A549 (cell line): ENCODE measurements around the gene FCSK. TPM values are rescaled to one million over a fixed set of nuclear protein-coding genes. Genes with fewer than 3 reads are reported as not detected.
A peak's percentile ranks its signal among the peaks of the same experiment; 100 is the strongest.
"Not testable (repeated sequence)": the region's sequence is repeated elsewhere in the genome, so short reads cannot be mapped to it uniquely, and the experiment has no call there.

Experiments
- ATAC-seq, 2 experiments: fragments of 200-7000 bp in 1 of 2; fragments of >200 bp in 1 of 2; cut with Nextera tagmentation in 1 of 2; cut with Tn5 transposase in 1 of 2; 3 replicates each; pipeline versions ENCODE4 v1.8.0 to v1.9.1; 2018 to 2020; ENCODE audit warnings: mild to moderate bottlenecking in 1 of 2, moderate library complexity in 1 of 2
- CTCF ChIA-PET: fragments of 300-600 bp; sonication (Branson Sonifier 250); formaldehyde crosslinking; extraction: SDS; loops from one replicate; lab custom pipeline; 2021; ENCODE audit warnings: antibody characterized with exemption, inconsistent platforms; lab: Yijun Ruan, JAX
- POLR2A ChIA-PET: fragments of 350-600 bp; formaldehyde crosslinking; extraction: SDS; loops from one replicate; lab custom pipeline; 2021; ENCODE audit warnings: antibody characterized with exemption, inconsistent platforms; lab: Yijun Ruan, JAX
- DNase-seq, 2 experiments: peaks; one replicate each; pipeline versions ENCODE4 v3.0.0 to v3.0.0-alpha.2; 2011 to 2016; ENCODE audit warnings: low read depth in 1 of 2, low spot score in 1 of 2
- FAIRE-seq: peaks from 2 replicates; lab custom pipeline; 2011; peaks lifted over from hg19 to GRCh38; lab: Jason Lieb, UNC
- H3K27ac ChIP-seq, 2 experiments: fragments of >200 bp; sonication (Bioruptor Twin); formaldehyde crosslinking; 3 replicates each; pipeline ENCODE4 v1.5.1; 2016 to 2017
- H3K4me1 ChIP-seq: fragments of >200 bp; sonication (Bioruptor Twin); formaldehyde crosslinking; 3 replicates; pipeline ENCODE4 v1.6.1; 2016
- H3K4me2 ChIP-seq: fragments of >200 bp; sonication (Bioruptor Twin); formaldehyde crosslinking; 3 replicates; pipeline ENCODE4 v1.6.1; 2016
- H3K4me3 ChIP-seq: fragments of >200 bp; sonication (Bioruptor Twin); formaldehyde crosslinking; 3 replicates; pipeline ENCODE4 v1.5.1; 2016
- H3K9me3 ChIP-seq: fragments of >200 bp; sonication (Bioruptor Twin); formaldehyde crosslinking; 3 replicates; pipeline ENCODE4 v1.6.1; 2016
- BHLHE40 ChIP-seq: IDR thresholded peaks from 2 replicates; pipeline ENCODE4 v1.6.1; 2012; ENCODE audit warnings: low read depth, low read length, inconsistent platforms
- CBX8 ChIP-seq: fragments of 200-600 bp; sonication (generic); IDR thresholded peaks from 2 replicates; pipeline ENCODE4 v1.6.1; 2016
- CEBPB ChIP-seq, 2 experiments: fragments of >200 bp in 1 of 2; sonication (Bioruptor Twin) in 1 of 2; formaldehyde crosslinking in 1 of 2; IDR thresholded peaks; 2 replicates each; pipeline ENCODE4 v1.6.1; 2012 to 2016
- CHD2 ChIP-seq: fragments of 150-350 bp; IDR thresholded peaks from 2 replicates; pipeline ENCODE4 v1.6.1; 2014; ENCODE audit warnings: low read length; ENCODE audit not compliant: partially characterized antibody
- ESRRA ChIP-seq: fragments of 150-350 bp; IDR thresholded peaks from 2 replicates; pipeline ENCODE4 v1.6.1; 2014; ENCODE audit warnings: mild to moderate bottlenecking, low read length, borderline replicate concordance
- HEYL ChIP-seq: fragments of 250-450 bp; sonication (Bioruptor Pico); IDR thresholded peaks from 2 replicates; pipeline ENCODE4 v1.8.0; 2021; ENCODE audit warnings: mild to moderate bottlenecking, moderate library complexity
- HOXA7 ChIP-seq: fragments of 250-450 bp; sonication (Bioruptor Pico); IDR thresholded peaks from 2 replicates; pipeline ENCODE4 v1.5.0; 2020; ENCODE audit warnings: mild to moderate bottlenecking, moderate library complexity
- HOXB13 ChIP-seq: fragments of 250-450 bp; sonication (Bioruptor Pico); IDR thresholded peaks from 2 replicates; pipeline ENCODE4 v1.5.0; 2020; ENCODE audit warnings: low read depth, mild to moderate bottlenecking, moderate library complexity
- HOXB5 ChIP-seq: fragments of 250-450 bp; sonication (Bioruptor Pico); IDR thresholded peaks from 2 replicates; pipeline ENCODE4 v1.5.0; 2020; ENCODE audit warnings: mild to moderate bottlenecking, moderate library complexity
- NR3C1 ChIP-seq: fragments of >200 bp; sonication (Bioruptor Twin); formaldehyde crosslinking; IDR thresholded peaks from 3 replicates; pipeline ENCODE4 v1.6.1; 2017
- POLR2AphosphoS2 ChIP-seq: conservative IDR thresholded peaks from 2 replicates; pipeline ENCODE4 v1.6.1; 2012; ENCODE audit warnings: low read length, improper control_type of control experiment, inconsistent platforms
- RCOR1 ChIP-seq: fragments of 150-350 bp; IDR thresholded peaks from 2 replicates; pipeline ENCODE4 v1.6.1; 2014; ENCODE audit warnings: antibody characterized with exemption, low read length, low read depth
- TFCP2L1 ChIP-seq: fragments of 250-450 bp; sonication (Bioruptor Pico); IDR thresholded peaks from 2 replicates; pipeline ENCODE4 v1.5.0; 2021; ENCODE audit warnings: mild to moderate bottlenecking
- ZC3H11A ChIP-seq: fragments of 450-650 bp; IDR thresholded peaks from 2 replicates; pipeline ENCODE4 v1.6.1; 2014; ENCODE audit warnings: antibody characterized with exemption, mild to moderate bottlenecking
- ZSCAN20 ChIP-seq: fragments of 250-450 bp; sonication (Bioruptor Pico); IDR thresholded peaks from 2 replicates; pipeline ENCODE4 v1.8.0; 2022; ENCODE audit warnings: mild to moderate bottlenecking, moderate library complexity
- WGBS: methylation state at CpG from one replicate; pipeline ENCODE4 v1.1.6; 2017; ENCODE audit errors: missing lambda C conversion rate; 5-methylcytosine and 5-hydroxymethylcytosine counted together
- polyA plus RNA-seq, 4 experiments: library from polyadenylated mRNA; depleted of rRNA in 3 of 4; stranded (reverse); fragments of >200 nt; fragmentation: RNase III in 1 of 4; extraction: RNeasy Plus Mini Kit Qiagen cat#74134 plus additional on column Dnase treatment in 1 of 4; gene quantifications; 2 replicates in 3 of 4; 3 replicates in 1 of 4; pipeline ENCODE4 v1.2.3, GENCODE V29; 2011 to 2017
- TF ChIP-seq, protein P1 (sequence below): fragments of 250-450 bp; sonication (Bioruptor Pico); IDR thresholded peaks from 2 replicates; pipeline ENCODE4 v1.5.0; 2021; ENCODE audit warnings: mild to moderate bottlenecking, moderate library complexity, borderline replicate concordance
- TF ChIP-seq, protein P2 (sequence below): fragments of >200 bp; sonication (Bioruptor Twin); formaldehyde crosslinking; IDR thresholded peaks from 3 replicates; pipeline ENCODE4 v1.6.1; 2016
- TF ChIP-seq, protein P3 (sequence below): fragments of >200 bp; sonication (Bioruptor Twin); formaldehyde crosslinking; IDR thresholded peaks from 2 replicates; pipeline ENCODE4 v1.6.1; 2016

The FCSK gene
- polyA plus RNA-seq, 2 of the 4 experiments (the other 2 are of a cell fraction): 5.7 to 6.8 TPM

DNA sequence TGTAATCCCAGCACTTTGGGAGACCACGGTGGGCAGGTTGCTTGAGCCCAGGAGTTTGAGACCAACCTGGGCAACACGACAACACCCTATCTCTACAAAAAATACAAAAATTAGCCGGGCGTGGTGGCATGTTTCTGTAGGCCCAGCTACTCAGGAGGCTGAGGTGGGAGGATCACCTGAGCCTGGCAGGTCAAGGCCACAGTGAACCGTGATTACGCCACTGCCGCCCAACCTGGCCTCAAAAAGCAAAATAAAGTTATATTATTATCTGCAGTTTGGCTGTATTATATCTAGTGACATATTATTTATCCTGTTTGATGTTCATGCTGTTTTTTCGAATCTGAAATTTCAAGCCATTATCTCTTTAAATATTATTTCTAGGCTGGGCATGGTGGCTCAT is 42.0 kb upstream of the FCSK start (continued):
- TF ChIP-seq CHD2: no peak
- no peak for TF ChIP-seq ESRRA

DNA sequence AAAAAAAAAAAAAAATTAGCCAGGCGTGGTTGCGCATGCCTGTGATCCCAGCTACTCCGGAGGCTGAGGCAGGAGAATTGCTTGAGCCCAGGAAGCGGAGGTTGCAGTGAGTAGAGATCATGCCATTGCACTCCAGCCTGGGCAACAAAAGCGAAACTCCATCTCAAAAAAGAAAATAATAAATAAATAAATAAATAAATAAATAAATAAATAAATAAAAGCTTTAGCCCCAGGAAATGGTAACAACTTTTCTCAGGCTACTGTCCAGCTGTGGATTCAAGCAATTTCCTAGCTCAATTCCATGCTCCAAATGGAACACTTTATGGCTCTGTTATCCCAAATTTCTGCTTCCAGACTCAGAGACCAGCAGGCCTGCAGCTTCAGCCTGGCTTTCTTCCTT is 40.8 kb upstream of the FCSK start:
- H3K27ac ChIP-seq, ATAC-seq, FAIRE-seq, POLR2A ChIA-PET, H3K9me3 ChIP-seq, DNase-seq, H3K4me1 ChIP-seq, H3K4me3 ChIP-seq, H3K4me2 ChIP-seq: not testable (repeated sequence)
- CTCF ChIA-PET: interaction anchor here (0.6 kb wide), 1 partner anchor 20 kb away, joined by 3 read pairs; no protein-coding TSS in a partner anchor
- 96% methylated on average over 5 of the region's 5 CpGs for WGBS
- TF ChIP-seq ZC3H11A: peak; percentile 88

DNA sequence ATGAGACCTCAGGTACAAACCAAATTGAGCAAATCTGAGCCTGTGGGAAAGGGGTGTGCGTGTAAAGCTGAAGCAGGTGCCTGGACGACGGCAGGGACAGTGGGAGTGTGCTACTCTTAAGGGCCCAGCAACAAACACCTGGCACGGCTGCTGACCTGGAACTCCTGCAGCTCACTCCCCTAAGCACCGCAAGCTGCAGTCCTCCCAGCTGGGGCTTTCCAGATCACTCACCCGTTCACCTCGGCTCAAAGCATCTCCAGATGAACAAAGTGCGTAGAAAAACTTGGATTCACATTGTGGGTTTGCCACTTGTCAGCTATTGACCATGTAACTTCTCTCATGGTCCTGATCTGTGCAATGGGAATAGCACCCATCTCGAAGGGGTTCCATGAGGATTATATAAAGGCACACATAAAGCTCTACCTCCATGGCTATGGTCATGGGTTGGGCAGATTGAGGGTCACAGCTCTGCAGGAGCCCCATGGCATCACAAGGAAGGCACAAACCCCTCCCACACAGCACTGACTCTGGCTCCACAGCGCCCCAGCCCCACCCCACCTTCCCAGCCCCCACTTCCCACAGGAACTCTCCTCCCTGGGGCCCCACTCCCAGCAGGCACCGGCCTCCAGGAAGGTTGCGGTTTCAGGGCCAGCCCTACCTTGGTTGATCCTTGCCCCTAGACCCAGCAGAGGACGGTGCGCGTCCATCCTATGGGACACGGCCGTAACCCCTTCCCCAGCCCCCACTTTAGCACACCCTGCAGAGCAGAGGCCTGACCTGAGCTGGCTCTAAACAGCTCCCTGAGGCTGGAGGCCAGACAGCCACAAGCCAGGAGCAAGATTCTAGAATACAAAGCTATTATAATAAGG is 37.4 kb upstream of the FCSK start:
- Histone ChIP-seq H3K27ac (peak overlapping the region in 1 of 2 experiments; percentile 43; a peak in 2 of 6 replicates), H3K9me3 (no peaks in the 10 kb centered on the region), H3K4me3 (no peak overlapping the region), H3K4me1 (peaks cover 16% of the 10 kb centered on the region; the same call in 1 of the 3 replicates), H3K4me2 (no peak overlapping the region)
- no peak for FAIRE-seq
- ATAC-seq: no peak
- TF ChIP-seq RCOR1 (no peak), ZC3H11A (no peak), HEYL (CRISPR knock-in tag) (no peak), NR3C1 (no peak), TFCP2L1 (CRISPR knock-in tag) (no peak), CHD2 (no peak), CEBPB (IDR thresholded peaks at IDR 0.05) (no peak), CBX8 (no peak), BHLHE40 (no peak), ZSCAN20 (CRISPR knock-in tag) (no peak), HOXB13 (CRISPR knock-in tag) (no peak), HOXB5 (CRISPR knock-in tag) (no peak), HOXA7 (CRISPR knock-in tag) (no peak), POLR2AphosphoS2 (no peak), ESRRA (no peak)
- TF ChIP-seq, protein P1, sequence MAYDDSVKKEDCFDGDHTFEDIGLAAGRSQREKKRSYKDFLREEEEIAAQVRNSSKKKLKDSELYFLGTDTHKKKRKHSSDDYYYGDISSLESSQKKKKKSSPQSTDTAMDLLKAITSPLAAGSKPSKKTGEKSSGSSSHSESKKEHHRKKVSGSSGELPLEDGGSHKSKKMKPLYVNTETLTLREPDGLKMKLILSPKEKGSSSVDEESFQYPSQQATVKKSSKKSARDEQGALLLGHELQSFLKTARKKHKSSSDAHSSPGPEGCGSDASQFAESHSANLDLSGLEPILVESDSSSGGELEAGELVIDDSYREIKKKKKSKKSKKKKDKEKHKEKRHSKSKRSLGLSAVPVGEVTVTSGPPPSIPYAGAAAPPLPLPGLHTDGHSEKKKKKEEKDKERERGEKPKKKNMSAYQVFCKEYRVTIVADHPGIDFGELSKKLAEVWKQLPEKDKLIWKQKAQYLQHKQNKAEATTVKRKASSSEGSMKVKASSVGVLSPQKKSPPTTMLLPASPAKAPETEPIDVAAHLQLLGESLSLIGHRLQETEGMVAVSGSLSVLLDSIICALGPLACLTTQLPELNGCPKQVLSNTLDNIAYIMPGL (CRISPR knock-in tag): no peak
- TF ChIP-seq, protein P2, sequence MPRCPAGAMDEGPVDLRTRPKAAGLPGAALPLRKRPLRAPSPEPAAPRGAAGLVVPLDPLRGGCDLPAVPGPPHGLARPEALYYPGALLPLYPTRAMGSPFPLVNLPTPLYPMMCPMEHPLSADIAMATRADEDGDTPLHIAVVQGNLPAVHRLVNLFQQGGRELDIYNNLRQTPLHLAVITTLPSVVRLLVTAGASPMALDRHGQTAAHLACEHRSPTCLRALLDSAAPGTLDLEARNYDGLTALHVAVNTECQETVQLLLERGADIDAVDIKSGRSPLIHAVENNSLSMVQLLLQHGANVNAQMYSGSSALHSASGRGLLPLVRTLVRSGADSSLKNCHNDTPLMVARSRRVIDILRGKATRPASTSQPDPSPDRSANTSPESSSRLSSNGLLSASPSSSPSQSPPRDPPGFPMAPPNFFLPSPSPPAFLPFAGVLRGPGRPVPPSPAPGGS: no peak
- TF ChIP-seq, protein P3, sequence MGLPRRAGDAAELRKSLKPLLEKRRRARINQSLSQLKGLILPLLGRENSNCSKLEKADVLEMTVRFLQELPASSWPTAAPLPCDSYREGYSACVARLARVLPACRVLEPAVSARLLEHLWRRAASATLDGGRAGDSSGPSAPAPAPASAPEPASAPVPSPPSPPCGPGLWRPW: no peak
- no peak for DNase-seq
- 87% methylated on average over 16 of the region's 17 CpGs for WGBS
- POLR2A ChIA-PET: no interaction called here
- CTCF ChIA-PET: interaction anchor here (0.6 to 2.1 kb wide), 7 partner anchors 8 to 1032 kb away, joined by 3 to 10 read pairs (median 4); no protein-coding TSS in a partner anchor
